ENCODE results near the gene PSAP. TPM values are rescaled to one million over a fixed set of nuclear protein-coding genes. Genes with fewer than 3 reads are reported as not detected.

PSAP gene
- total RNA-seq, 1 donor from 2014 or later: 1,124 TPM

GRCh38 chr10:71782221-71782916 lies 68.7 kb downstream of the PSAP start:
- Histone ChIP-seq H3K27me3 (ENCODE audit: control insufficient read depth, insufficient read depth, low read length) (peaks cover 4% of the 10 kb centered on the region), H3K36me3 (ENCODE audit: control insufficient read depth, insufficient read depth, low read length) (no peaks in the 10 kb centered on the region), H3K4me3 (ENCODE audit: low read depth, low read length) (no peak overlapping the region)
- no peak for TF ChIP-seq CTCF (IDR thresholded peaks at IDR 0.05; ENCODE audit: insufficient read depth, low read length, severe bottlenecking)
- DNase-seq (ENCODE audit: low read depth) (no peak), FAIRE-seq (no peak)

- Histone ChIP-seq H3K4me3 (ENCODE audit: low read depth, low read length) (no peak overlapping the region), H3K36me3 (ENCODE audit: control insufficient read depth, insufficient read depth, low read length) (no peaks in the 10 kb centered on the region), H3K27me3 (ENCODE audit: control insufficient read depth, insufficient read depth, low read length) (peaks cover 4% of the 10 kb centered on the region)
- FAIRE-seq: no peak
- TF ChIP-seq CTCF (IDR thresholded peaks at IDR 0.05; ENCODE audit: insufficient read depth, low read length, severe bottlenecking): no peak
- DNase-seq (ENCODE audit: low read depth): no peak
Observed at GRCh38 chr10:71780719-71781118, 70.3 kb downstream of the PSAP start.

GRCh38 chr10:71780156-71780555 lies 70.9 kb downstream of the PSAP start:
- Histone ChIP-seq H3K27me3 (ENCODE audit: control insufficient read depth, insufficient read depth, low read length) (peaks cover 4% of the 10 kb centered on the region), H3K4me3 (ENCODE audit: low read depth, low read length) (no peak overlapping the region), H3K36me3 (ENCODE audit: control insufficient read depth, insufficient read depth, low read length) (no peaks in the 10 kb centered on the region)
- DNase-seq (ENCODE audit: low read depth) (no peak), FAIRE-seq (no peak)
- TF ChIP-seq CTCF (IDR thresholded peaks at IDR 0.05; ENCODE audit: insufficient read depth, low read length, severe bottlenecking): no peak

DNA sequence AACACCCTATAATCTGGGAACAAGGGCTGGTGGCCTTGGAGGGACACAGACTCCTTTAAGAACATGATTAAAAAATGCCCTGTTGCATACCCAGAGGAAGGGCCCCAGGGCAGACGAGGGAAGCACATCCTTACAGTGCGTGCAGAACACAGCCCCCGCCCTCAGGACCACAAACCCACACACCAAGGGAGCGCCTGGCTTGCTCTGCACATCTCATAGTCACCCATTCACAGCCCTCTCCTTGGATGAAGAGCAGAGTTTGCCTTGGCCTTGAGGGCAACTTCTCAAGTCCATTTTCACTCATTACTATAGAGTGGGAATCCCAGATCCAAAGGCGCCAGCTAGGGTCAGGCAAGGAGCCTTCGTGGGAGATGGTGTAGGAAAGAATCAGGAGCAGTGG lies 71.4 kb downstream of the PSAP start:
- Histone ChIP-seq H3K27me3 (ENCODE audit: control insufficient read depth, insufficient read depth, low read length) (peaks cover 4% of the 10 kb centered on the region), H3K36me3 (ENCODE audit: control insufficient read depth, insufficient read depth, low read length) (no peaks in the 10 kb centered on the region), H3K4me3 (ENCODE audit: low read depth, low read length) (no peak overlapping the region)
- TF ChIP-seq CTCF (IDR thresholded peaks at IDR 0.05; ENCODE audit: insufficient read depth, low read length, severe bottlenecking): no peak
- DNase-seq (ENCODE audit: low read depth) (no peak), FAIRE-seq (no peak)

- FAIRE-seq: peak; percentile 13
Observed at GRCh38 chr10:71778071-71778825, 72.8 kb downstream of the PSAP start.

More at GRCh38 chr10:71778071-71778825, 72.8 kb downstream of the PSAP start:
- no peak overlapping the region for H3K4me3 ChIP-seq (ENCODE audit: low read depth, low read length)
- no peak for TF ChIP-seq CTCF (IDR thresholded peaks at IDR 0.05; ENCODE audit: insufficient read depth, low read length, severe bottlenecking)
- H3K27me3 ChIP-seq (ENCODE audit: control insufficient read depth, insufficient read depth, low read length): peaks cover 2% of the 10 kb centered on the region
- no peak for DNase-seq (ENCODE audit: low read depth)
- no peaks in the 10 kb centered on the region for H3K36me3 ChIP-seq (ENCODE audit: control insufficient read depth, insufficient read depth, low read length)
